GM12878 (cell line): ENCODE results near the gene C1orf53. TPM values are rescaled to one million over a fixed set of nuclear protein-coding genes. Genes with fewer than 3 reads are reported as not detected.

ENCODE experiments used
- ATAC-seq: fragments of 200-7000 bp; cut with Tn5 transposase; 3 replicates; pipeline ENCODE4 v1.9.1; 2020; ENCODE audit warnings: mild to moderate bottlenecking, moderate library complexity
- BruUV-seq: library from RNA; stranded (reverse); fragments of 400-500 nt; replicated peaks from 2 replicates; lab custom pipeline; 2021; lab: Mats Ljungman, UMichigan
- CTCF ChIA-PET: fragments of 300-600 bp; sonication (Branson Sonifier 250); formaldehyde crosslinking; extraction: SDS; loops from one replicate; lab custom pipeline; 2021; ENCODE audit warnings: inconsistent platforms; lab: Yijun Ruan, JAX
- POLR2A ChIA-PET: fragments of 350-600 bp; formaldehyde crosslinking; extraction: SDS; loops from one replicate; lab custom pipeline; 2021; ENCODE audit warnings: inconsistent platforms; lab: Charles Lee
- RAD21 ChIA-PET: fragments of 300-600 bp; sonication (Branson Sonifier 250); formaldehyde crosslinking; loops from one replicate; lab custom pipeline; 2023; ENCODE audit warnings: antibody characterized with exemption; ENCODE audit not compliant: unreplicated experiment; lab: Charles Lee
- SMC1A ChIA-PET: fragments of 300-600 bp; sonication (Branson Sonifier 250); formaldehyde crosslinking; loops from one replicate; lab custom pipeline; 2023; ENCODE audit not compliant: unreplicated experiment, uncharacterized antibody; lab: Charles Lee
- DNase-seq: peaks from one replicate; pipeline ENCODE4 v3.0.0-alpha.2; 2011; ENCODE audit warnings: low read depth, low spot score
- FAIRE-seq: peaks from 3 replicates; lab custom pipeline; 2011; peaks lifted over from hg19 to GRCh38; lab: Jason Lieb, UNC
- H2AFZ ChIP-seq: 2 replicates; pipeline ENCODE4 v1.6.0; 2011; ENCODE audit warnings: low read depth, low read length, control low read depth; ENCODE audit not compliant: control insufficient read depth
- H3K27ac ChIP-seq: 2 replicates; pipeline ENCODE4 v1.5.1; 2011; ENCODE audit warnings: control low read depth; ENCODE audit not compliant: control insufficient read depth, insufficient read depth
- H3K27me3 ChIP-seq, 2 experiments: replicated peaks in 1 of 2; 2 replicates each; pipeline versions ENCODE4 v1.6.0 to v1.6.1; 2011; ENCODE audit warnings: low read length in 1 of 2; ENCODE audit not compliant: control insufficient read depth in 2 of 2, insufficient read depth in 2 of 2
- H3K36me3 ChIP-seq, 2 experiments: 2 replicates each; pipeline ENCODE4 v1.5.1; 2011; ENCODE audit warnings: low read length in 1 of 2; ENCODE audit not compliant: control insufficient read depth in 2 of 2, insufficient read depth in 2 of 2
- H3K4me1 ChIP-seq: 2 replicates; pipeline ENCODE4 v1.6.1; 2011; ENCODE audit warnings: mild to moderate bottlenecking, low read length, moderate library complexity, mixed read lengths; ENCODE audit not compliant: control insufficient read depth, insufficient read depth
- H3K4me2 ChIP-seq: 2 replicates; pipeline ENCODE4 v1.6.0; 2011; ENCODE audit warnings: control low read depth; ENCODE audit not compliant: control insufficient read depth, insufficient read depth
- H3K4me3 ChIP-seq: fragments of 200-600 bp; sonication (generic); 2 replicates; pipeline ENCODE4 v1.5.1; 2016
- H3K79me2 ChIP-seq: 2 replicates; pipeline ENCODE4 v1.6.0; 2011; ENCODE audit warnings: low read length; ENCODE audit not compliant: control insufficient read depth, insufficient read depth
- H3K9ac ChIP-seq: 2 replicates; pipeline ENCODE4 v1.8.0; 2011; ENCODE audit warnings: low read length, control low read depth, mixed read lengths; ENCODE audit not compliant: control insufficient read depth, insufficient read depth
- H3K9me3 ChIP-seq: replicated peaks from 3 replicates; pipeline ENCODE4 v1.5.1; 2011; ENCODE audit warnings: mild to moderate bottlenecking, low read length; ENCODE audit not compliant: control insufficient read depth, insufficient read depth
- H4K20me1 ChIP-seq: 2 replicates; pipeline ENCODE4 v1.6.0; 2011; ENCODE audit not compliant: control insufficient read depth, insufficient read depth
- ATF7 ChIP-seq: fragments of 450-650 bp; IDR thresholded peaks from 2 replicates; pipeline ENCODE4 v1.6.1; 2016; ENCODE audit warnings: low read depth, mild to moderate bottlenecking
- CEBPB ChIP-seq, 2 experiments: fragments of 150-350 bp in 1 of 2; IDR thresholded peaks; 2 replicates each; pipeline ENCODE4 v1.6.1; 2012 to 2014; ENCODE audit warnings: low read depth in 2 of 2, low read length in 2 of 2, borderline replicate concordance in 1 of 2, inconsistent platforms in 1 of 2
- CHD1 ChIP-seq: IDR thresholded peaks from 2 replicates; pipeline ENCODE4 v1.6.1; 2012; ENCODE audit warnings: low read depth, low read length, improper control_type of control experiment
- DPF2 ChIP-seq: fragments of 450-650 bp; IDR thresholded peaks from 2 replicates; pipeline ENCODE4 v1.6.1; 2017; ENCODE audit warnings: mild to moderate bottlenecking
- GABPA ChIP-seq: IDR thresholded peaks from 2 replicates; pipeline ENCODE4 v1.6.1; 2014; ENCODE audit warnings: antibody characterized with exemption, low read depth, mild to moderate bottlenecking, inconsistent platforms
- RB1 ChIP-seq: fragments of 450-650 bp; formaldehyde crosslinking; IDR thresholded peaks from 2 replicates; pipeline ENCODE4 v1.6.1; 2017; ENCODE audit warnings: mild to moderate bottlenecking, borderline replicate concordance
- SMARCA5 ChIP-seq: fragments of 450-650 bp; IDR thresholded peaks from 2 replicates; pipeline ENCODE4 v1.6.1; 2017; ENCODE audit warnings: mild to moderate bottlenecking
- ZZZ3 ChIP-seq: IDR thresholded peaks from 2 replicates; pipeline ENCODE4 v1.6.1; 2011; ENCODE audit warnings: low read depth; ENCODE audit not compliant: control insufficient read depth, insufficient read length
- WGBS: methylation state at CpG from one replicate; pipeline ENCODE4 v1.1.6; 2016; ENCODE audit warnings: low lambda C conversion rate; ENCODE audit not compliant: insufficient replicate concordance, insufficient coverage; ENCODE audit errors: missing lambda C conversion rate; 5-methylcytosine and 5-hydroxymethylcytosine counted together
- in situ Hi-C: fragments of 300-500 bp; cut with MboI; formaldehyde crosslinking; loops from 9 replicates; pipeline ENCODE4 v1.14.3; 2018; ENCODE audit warnings: mixed read lengths
- intact Hi-C: fragments of 100-400 bp; cut with micrococcal nuclease; formaldehyde crosslinking; loops from one replicate; pipeline ENCODE4 v1.14.2; 2022; ENCODE audit not compliant: unreplicated experiment
- polyA plus RNA-seq, 11 experiments: library from polyadenylated mRNA; depleted of rRNA in 4 of 11; unstranded in 6 of 11; stranded (reverse) in 5 of 11; fragments of >200 nt; fragmentation: Nextera tagmentation in 4 of 11; fragmentation: Illumina TruSeq in 1 of 11; extraction: Ambion mirVana in 4 of 11; extraction: Trizol in 1 of 11; gene quantifications; 1 replicate in 1 of 11; 2 replicates in 10 of 11; pipeline versions ENCODE4 v1.2.1 to v1.2.3, GENCODE V29; 2011 to 2016; ENCODE audit warnings: inconsistent platforms in 2 of 11, missing spikeins in 2 of 11, low read depth in 1 of 11
- total RNA-seq, 4 experiments: library from RNA; depleted of rRNA in 3 of 4; stranded (reverse); fragments of >200 nt in 3 of 4; fragmentation: Illumina TruSeq in 1 of 4; extraction: Trizol in 1 of 4; gene quantifications; 2 replicates each; pipeline versions ENCODE4 v1.2.1 to v1.2.3, GENCODE V29; 2013 to 2021
- TF ChIP-seq, protein P1 (sequence below): IDR thresholded peaks from 2 replicates; pipeline ENCODE4 v1.6.1; 2011; ENCODE audit warnings: low read depth, low read length, improper control_type of control experiment, borderline replicate concordance
- TF ChIP-seq, protein P2 (sequence below): fragments of 450-650 bp; IDR thresholded peaks from 2 replicates; pipeline ENCODE4 v1.6.1; 2018; ENCODE audit warnings: borderline replicate concordance, mild to moderate bottlenecking; ENCODE audit not compliant: partially characterized antibody

The C1orf53 gene
- total and polyA plus RNA-seq, 10 of the 15 experiments (the other 5 are each of a cell fraction or from before 2014, with no cell fraction given) = 0.31 to 5.4 (median 0.59) TPM

DNA sequence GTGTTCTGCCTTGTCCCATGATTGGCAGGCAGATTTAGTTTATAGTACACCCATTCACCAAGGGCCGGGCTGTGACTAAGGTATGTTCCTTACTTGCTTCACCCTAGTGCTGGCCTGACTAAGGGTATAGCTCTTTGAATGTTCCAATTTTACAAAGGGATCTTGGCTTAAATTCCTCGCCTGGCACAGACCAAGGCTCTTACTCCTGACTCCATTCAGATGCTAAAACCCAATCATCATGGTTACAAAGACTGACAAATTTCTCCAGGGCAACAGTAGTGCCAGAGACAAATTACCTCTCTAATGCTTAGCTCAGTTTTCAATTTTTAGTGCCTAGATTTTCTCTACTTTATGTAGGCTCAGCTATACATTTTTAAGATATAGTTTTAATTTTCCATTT lies 11.5 kb upstream of the C1orf53 start:
- TF ChIP-seq GABPA (no peak), CHD1 (no peak), CEBPB (IDR thresholded peaks at IDR 0.05; ENCODE audit: borderline replicate concordance in 1 of 2, low read depth in 2 of 2, low read length in 2 of 2) (no peak), ZZZ3 (no peak), SMARCA5 (no peak), ATF7 (no peak), RB1 (no peak), DPF2 (no peak)
- TF ChIP-seq, protein P1, sequence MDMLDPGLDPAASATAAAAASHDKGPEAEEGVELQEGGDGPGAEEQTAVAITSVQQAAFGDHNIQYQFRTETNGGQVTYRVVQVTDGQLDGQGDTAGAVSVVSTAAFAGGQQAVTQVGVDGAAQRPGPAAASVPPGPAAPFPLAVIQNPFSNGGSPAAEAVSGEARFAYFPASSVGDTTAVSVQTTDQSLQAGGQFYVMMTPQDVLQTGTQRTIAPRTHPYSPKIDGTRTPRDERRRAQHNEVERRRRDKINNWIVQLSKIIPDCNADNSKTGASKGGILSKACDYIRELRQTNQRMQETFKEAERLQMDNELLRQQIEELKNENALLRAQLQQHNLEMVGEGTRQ = no peak
- TF ChIP-seq, protein P2, sequence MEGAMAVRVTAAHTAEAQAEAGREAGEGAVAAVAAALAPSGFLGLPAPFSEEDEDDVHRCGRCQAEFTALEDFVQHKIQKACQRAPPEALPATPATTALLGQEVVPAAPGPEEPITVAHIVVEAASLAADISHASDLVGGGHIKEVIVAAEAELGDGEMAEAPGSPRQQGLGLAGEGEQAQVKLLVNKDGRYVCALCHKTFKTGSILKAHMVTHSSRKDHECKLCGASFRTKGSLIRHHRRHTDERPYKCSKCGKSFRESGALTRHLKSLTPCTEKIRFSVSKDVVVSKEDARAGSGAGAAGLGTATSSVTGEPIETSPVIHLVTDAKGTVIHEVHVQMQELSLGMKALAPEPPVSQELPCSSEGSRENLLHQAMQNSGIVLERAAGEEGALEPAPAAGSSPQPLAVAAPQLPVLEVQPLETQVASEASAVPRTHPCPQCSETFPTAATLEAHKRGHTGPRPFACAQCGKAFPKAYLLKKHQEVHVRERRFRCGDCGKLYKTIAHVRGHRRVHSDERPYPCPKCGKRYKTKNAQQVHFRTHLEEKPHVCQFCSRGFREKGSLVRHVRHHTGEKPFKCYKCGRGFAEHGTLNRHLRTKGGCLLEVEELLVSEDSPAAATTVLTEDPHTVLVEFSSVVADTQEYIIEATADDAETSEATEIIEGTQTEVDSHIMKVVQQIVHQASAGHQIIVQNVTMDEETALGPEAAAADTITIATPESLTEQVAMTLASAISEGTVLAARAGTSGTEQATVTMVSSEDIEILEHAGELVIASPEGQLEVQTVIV = no peak
- TF ChIP-seq, all 136 proteins: peak for 0
- H3K4me3 ChIP-seq = no peak overlapping the region
- intact Hi-C loops = no loop called here
- DNase-seq (no peak), FAIRE-seq (no peak), ATAC-seq (no peak)
- in situ Hi-C loops = no loop called here
- H2AFZ ChIP-seq = no peak overlapping the region
- no peak overlapping the region for H3K27ac ChIP-seq
- H3K9me3 ChIP-seq = no peaks in the 10 kb centered on the region
- 46% methylated on average over 2 of the region's 2 CpGs for WGBS
- H3K36me3 ChIP-seq = no peaks in the 10 kb centered on the region
- ChIA-PET POLR2A (interaction anchor here (1.1 kb wide), 1 partner anchor 15 kb away, joined by 4 read pairs; no protein-coding TSS in a partner anchor), SMC1A (interaction anchor here (0.5 kb wide), 1 partner anchor 10 kb away, joined by 3 read pairs; no protein-coding TSS in a partner anchor), RAD21 (no interaction called here), CTCF (interaction anchor here (1.7 kb wide), 1 partner anchor 371 kb away, joined by 3 read pairs; no protein-coding TSS in a partner anchor)
- H3K4me1 ChIP-seq = no peaks in the 10 kb centered on the region
- no TSS peak for BruUV-seq
- H3K9ac ChIP-seq = no peak overlapping the region
- H3K4me2 ChIP-seq = no peak overlapping the region
- no peaks in the 10 kb centered on the region for H4K20me1 ChIP-seq
- no peaks in the 10 kb centered on the region for H3K79me2 ChIP-seq
- H3K27me3 ChIP-seq = no peaks in the 10 kb centered on the region; a peak in 1 of 4 replicates
